KMS-11 (cell line): ENCODE measurements around the gene CDH4.

ENCODE experiments used
- H2AFZ ChIP-seq: fragments of 200-600 bp; sonication (generic); 2 replicates; pipeline ENCODE4 v1.6.1; 2016; ENCODE audit warnings: antibody characterized with exemption, mixed run types, low read depth
- H3K27ac ChIP-seq: fragments of 200-600 bp; sonication (generic); 2 replicates; pipeline ENCODE4 v1.6.1; 2016; ENCODE audit warnings: mild to moderate bottlenecking, mixed run types
- H3K27me3 ChIP-seq: fragments of 200-600 bp; sonication (generic); 2 replicates; pipeline ENCODE4 v1.6.1; 2017; ENCODE audit warnings: mild to moderate bottlenecking, low read depth, mixed run types, moderate library complexity; ENCODE audit not compliant: insufficient read depth
- H3K36me3 ChIP-seq: fragments of 200-600 bp; sonication (generic); 2 replicates; pipeline ENCODE4 v1.6.1; 2017; ENCODE audit warnings: mild to moderate bottlenecking, mixed run types; ENCODE audit not compliant: insufficient read depth
- H3K4me1 ChIP-seq: fragments of 200-600 bp; sonication (generic); 2 replicates; pipeline ENCODE4 v1.6.1; 2016; ENCODE audit warnings: mild to moderate bottlenecking, low read depth, mixed run types; ENCODE audit not compliant: poor library complexity, severe bottlenecking
- H3K4me2 ChIP-seq: fragments of 200-600 bp; sonication (generic); 2 replicates; pipeline ENCODE4 v1.7.0; 2016; ENCODE audit warnings: mild to moderate bottlenecking, mixed run types
- H3K4me3 ChIP-seq: fragments of 200-600 bp; sonication (generic); IDR thresholded peaks from 2 replicates; pipeline ENCODE4 v1.6.1; 2017; ENCODE audit warnings: low read depth, low read length, mixed read lengths; ENCODE audit not compliant: insufficient read depth
- H3K79me2 ChIP-seq: fragments of 200-600 bp; sonication (generic); 2 replicates; pipeline ENCODE4 v1.6.1; 2016; ENCODE audit warnings: low read depth, mixed run types; ENCODE audit not compliant: insufficient read depth
- H3K9ac ChIP-seq: fragments of 200-600 bp; sonication (generic); 2 replicates; pipeline ENCODE4 v1.6.1; 2016; ENCODE audit warnings: mild to moderate bottlenecking, mixed run types
- H4K20me1 ChIP-seq: fragments of 200-600 bp; sonication (generic); 2 replicates; pipeline ENCODE4 v1.6.1; 2016; ENCODE audit warnings: mild to moderate bottlenecking, mixed run types; ENCODE audit not compliant: insufficient read depth
- CTCF ChIP-seq: fragments of 200-600 bp; sonication (generic); conservative IDR thresholded peaks from 2 replicates; pipeline ENCODE4 v1.6.1; 2017; ENCODE audit warnings: low read depth, mild to moderate bottlenecking, antibody characterized with exemption, low read length, moderate library complexity, mixed read lengths

CDH4 gene

GRCh38 chr20:61588411-61589385, 336.6 kb downstream of the CDH4 start:
- no peaks in the 10 kb centered on the region; the same call in 1 of the 2 replicates for H3K27me3 ChIP-seq
- H3K4me2 ChIP-seq: no peak overlapping the region
- H3K4me1 ChIP-seq: no peaks in the 10 kb centered on the region
- H3K9ac ChIP-seq: no peak overlapping the region
- no peaks in the 10 kb centered on the region for H3K79me2 ChIP-seq
- no peak for TF ChIP-seq CTCF
- no peak overlapping the region for H3K27ac ChIP-seq
- H3K4me3 ChIP-seq: no peak overlapping the region
- no peaks in the 10 kb centered on the region for H3K36me3 ChIP-seq
- H4K20me1 ChIP-seq: no peaks in the 10 kb centered on the region
- H2AFZ ChIP-seq: no peak overlapping the region

- Histone ChIP-seq H3K36me3 (no peaks in the 10 kb centered on the region), H3K4me2 (no peak overlapping the region), H3K79me2 (no peaks in the 10 kb centered on the region), H3K9ac (no peak overlapping the region), H4K20me1 (no peaks in the 10 kb centered on the region), H3K4me1 (no peaks in the 10 kb centered on the region), H3K27ac (no peak overlapping the region), H2AFZ (no peak overlapping the region), H3K4me3 (no peak overlapping the region), H3K27me3 (no peaks in the 10 kb centered on the region; the same call in 1 of the 2 replicates)
- no peak for TF ChIP-seq CTCF
Observed at GRCh38 chr20:61590236-61590635, 338.2 kb downstream of the CDH4 start.

- TF ChIP-seq CTCF: no peak
- Histone ChIP-seq H2AFZ (no peak overlapping the region), H3K36me3 (no peaks in the 10 kb centered on the region), H3K79me2 (no peaks in the 10 kb centered on the region), H3K4me3 (no peak overlapping the region), H4K20me1 (no peaks in the 10 kb centered on the region), H3K27me3 (no peaks in the 10 kb centered on the region), H3K4me1 (no peaks in the 10 kb centered on the region), H3K9ac (no peak overlapping the region), H3K27ac (no peak overlapping the region), H3K4me2 (no peak overlapping the region)
Observed at GRCh38 chr20:61593516-61593915, 341.5 kb downstream of the CDH4 start.

- Histone ChIP-seq H4K20me1 (no peaks in the 10 kb centered on the region), H2AFZ (no peak overlapping the region), H3K79me2 (no peaks in the 10 kb centered on the region), H3K27ac (no peak overlapping the region), H3K4me1 (no peaks in the 10 kb centered on the region), H3K27me3 (no peaks in the 10 kb centered on the region; the same call in 1 of the 2 replicates), H3K9ac (no peak overlapping the region), H3K4me3 (no peak overlapping the region), H3K36me3 (no peaks in the 10 kb centered on the region), H3K4me2 (no peak overlapping the region)
- TF ChIP-seq CTCF: no peak
Observed at GRCh38 chr20:61594198-61594597, 342.1 kb downstream of the CDH4 start.
